Measurements from ENCODE around the gene AOPEP. TPM values are rescaled to one million over a fixed set of nuclear protein-coding genes. Genes with fewer than 3 reads are reported as not detected.

AOPEP gene
- total RNA-seq, 1 donor from 2014 or later, result 175 TPM

DNA sequence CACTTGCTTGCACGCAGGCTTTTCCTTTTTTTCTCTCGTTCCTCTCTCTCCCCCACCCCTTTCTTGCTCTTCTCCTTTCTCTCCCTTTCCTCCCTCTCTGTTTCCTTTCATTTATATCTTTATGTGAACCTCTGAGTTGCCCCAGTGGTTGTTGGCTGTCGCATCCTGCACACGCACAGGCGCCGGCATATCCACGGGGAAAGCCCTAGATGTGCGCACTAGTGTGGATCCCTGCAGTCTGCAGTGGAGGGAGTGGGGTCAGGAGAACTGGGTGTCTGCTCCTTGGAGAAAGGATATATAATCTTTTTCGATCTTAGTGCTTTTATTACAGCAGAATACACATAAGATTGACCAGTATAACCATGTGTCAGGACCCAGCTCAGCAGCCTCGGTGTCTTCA, 367.5 kb downstream of the AOPEP start:
- intact Hi-C loops (cut with micrococcal nuclease), result no loop called here
- no peaks in the 10 kb centered on the region for H3K9me3 ChIP-seq (replicated peaks)
- H3K36me3 ChIP-seq, result peaks cover 6% of the 10 kb centered on the region
- H3K27ac ChIP-seq (replicated peaks), result peak overlapping the region; percentile 90
- no peaks in the 10 kb centered on the region for H3K27me3 ChIP-seq (ENCODE audit: low read depth)
- DNase-seq, result no peak
- peaks cover 98% of the 10 kb centered on the region for H3K4me1 ChIP-seq
- TF ChIP-seq, protein P1, sequence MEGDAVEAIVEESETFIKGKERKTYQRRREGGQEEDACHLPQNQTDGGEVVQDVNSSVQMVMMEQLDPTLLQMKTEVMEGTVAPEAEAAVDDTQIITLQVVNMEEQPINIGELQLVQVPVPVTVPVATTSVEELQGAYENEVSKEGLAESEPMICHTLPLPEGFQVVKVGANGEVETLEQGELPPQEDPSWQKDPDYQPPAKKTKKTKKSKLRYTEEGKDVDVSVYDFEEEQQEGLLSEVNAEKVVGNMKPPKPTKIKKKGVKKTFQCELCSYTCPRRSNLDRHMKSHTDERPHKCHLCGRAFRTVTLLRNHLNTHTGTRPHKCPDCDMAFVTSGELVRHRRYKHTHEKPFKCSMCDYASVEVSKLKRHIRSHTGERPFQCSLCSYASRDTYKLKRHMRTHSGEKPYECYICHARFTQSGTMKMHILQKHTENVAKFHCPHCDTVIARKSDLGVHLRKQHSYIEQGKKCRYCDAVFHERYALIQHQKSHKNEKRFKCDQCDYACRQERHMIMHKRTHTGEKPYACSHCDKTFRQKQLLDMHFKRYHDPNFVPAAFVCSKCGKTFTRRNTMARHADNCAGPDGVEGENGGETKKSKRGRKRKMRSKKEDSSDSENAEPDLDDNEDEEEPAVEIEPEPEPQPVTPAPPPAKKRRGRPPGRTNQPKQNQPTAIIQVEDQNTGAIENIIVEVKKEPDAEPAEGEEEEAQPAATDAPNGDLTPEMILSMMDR (IDR thresholded peaks at IDR 0.05; ENCODE audit: borderline replicate concordance), result no peak
- no peak overlapping the region for H3K4me3 ChIP-seq

- peaks cover 98% of the 10 kb centered on the region for H3K4me1 ChIP-seq
- TF ChIP-seq, protein P1 (IDR thresholded peaks at IDR 0.05; ENCODE audit: borderline replicate concordance), result no peak
- no peak overlapping the region for H3K4me3 ChIP-seq
- no peak for DNase-seq
- no peaks in the 10 kb centered on the region for H3K9me3 ChIP-seq (replicated peaks)
- peak overlapping the region; percentile 90 for H3K27ac ChIP-seq (replicated peaks)
- no peaks in the 10 kb centered on the region for H3K27me3 ChIP-seq (ENCODE audit: low read depth)
- intact Hi-C loops (cut with micrococcal nuclease), result no loop called here
- H3K36me3 ChIP-seq, result no peaks in the 10 kb centered on the region
These were observed 369.3 kb downstream of the AOPEP start for GRCh38 chr9:95095641-95096355.

GRCh38 chr9:95096381-95096780, 369.9 kb downstream of the AOPEP start:
- H3K9me3 ChIP-seq (replicated peaks), result no peaks in the 10 kb centered on the region
- no peaks in the 10 kb centered on the region for H3K27me3 ChIP-seq (ENCODE audit: low read depth)
- intact Hi-C loops (cut with micrococcal nuclease), result no loop called here
- peak overlapping the region; percentile 90 for H3K27ac ChIP-seq (replicated peaks)
- no peak overlapping the region for H3K4me3 ChIP-seq
- TF ChIP-seq, protein P1 (IDR thresholded peaks at IDR 0.05; ENCODE audit: borderline replicate concordance), result no peak
- DNase-seq, result no peak
- no peaks in the 10 kb centered on the region for H3K36me3 ChIP-seq
- peaks cover 98% of the 10 kb centered on the region for H3K4me1 ChIP-seq

GRCh38 chr9:95096807-95097206, 370.3 kb downstream of the AOPEP start:
- TF ChIP-seq, protein P1 (IDR thresholded peaks at IDR 0.05; ENCODE audit: borderline replicate concordance), result no peak
- peak overlapping the region; percentile 90 for H3K27ac ChIP-seq (replicated peaks)
- no peaks in the 10 kb centered on the region for H3K9me3 ChIP-seq (replicated peaks)
- H3K4me1 ChIP-seq, result peaks cover 98% of the 10 kb centered on the region
- H3K27me3 ChIP-seq (ENCODE audit: low read depth), result no peaks in the 10 kb centered on the region
- H3K4me3 ChIP-seq, result no peak overlapping the region
- no peak for DNase-seq
- H3K36me3 ChIP-seq, result no peaks in the 10 kb centered on the region
- intact Hi-C loops (cut with micrococcal nuclease), result no loop called here

DNA sequence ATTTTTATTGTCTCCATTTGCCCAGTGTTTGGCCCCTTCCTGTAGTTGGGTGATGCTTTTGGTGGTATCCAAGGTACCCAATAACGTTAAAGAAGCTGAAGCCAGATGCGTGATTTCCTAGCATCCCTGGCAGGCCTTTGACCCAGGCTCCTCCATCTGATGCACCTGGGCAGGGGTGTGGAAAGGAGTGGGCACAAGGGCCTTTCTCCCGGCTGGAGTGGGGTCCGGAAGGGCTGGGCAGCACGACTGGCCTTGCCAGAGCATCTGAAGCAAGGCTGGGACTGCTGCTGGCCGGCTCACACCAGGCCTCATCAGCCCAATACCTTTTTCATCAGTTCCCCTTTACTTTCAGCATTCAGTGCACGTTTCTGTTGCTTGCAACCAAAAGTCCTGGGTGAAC, 370.8 kb downstream of the AOPEP start:
- intact Hi-C loops (cut with micrococcal nuclease), result no loop called here
- Histone ChIP-seq H3K9me3 (replicated peaks) (no peaks in the 10 kb centered on the region), H3K27me3 (ENCODE audit: low read depth) (no peaks in the 10 kb centered on the region), H3K4me1 (peaks cover 98% of the 10 kb centered on the region), H3K36me3 (no peaks in the 10 kb centered on the region), H3K4me3 (no peak overlapping the region), H3K27ac (replicated peaks) (no peak overlapping the region)
- TF ChIP-seq, protein P1 (IDR thresholded peaks at IDR 0.05; ENCODE audit: borderline replicate concordance), result no peak
- no peak for DNase-seq
